MM.1S (cell line): Measurements from ENCODE around the gene DHCR7.

Experiments
- CTCF ChIP-seq: fragments of 300-600 bp; sonication (generic); IDR thresholded peaks from 2 replicates; pipeline ENCODE4 v1.5.1; 2016; ENCODE audit warnings: antibody characterized with exemption, low read length, mixed read lengths
- EZH2 ChIP-seq: fragments of 300-600 bp; sonication (generic); optimal IDR thresholded peaks from 2 replicates; pipeline ENCODE3; 2017; ENCODE audit warnings: low read depth, mild to moderate bottlenecking, antibody characterized with exemption, low read length, mixed read lengths

- no peak for TF ChIP-seq CTCF
- TF ChIP-seq EZH2 = no peak
Observed at GRCh38 chr11:71470946-71471345, 22.8 kb upstream of the DHCR7 start.
